PFSK-1 (cell line): ENCODE data around the gene GNAT2.

Experiments
- FOXP2 ChIP-seq: optimal IDR thresholded peaks from 2 replicates; pipeline ENCODE3; 2011; ENCODE audit warnings: borderline replicate concordance, control low read depth, inconsistent platforms; ENCODE audit not compliant: insufficient read depth; ENCODE audit errors: extremely low read length, extremely low read depth
- POLR2AphosphoS5 ChIP-seq: IDR thresholded peaks from 2 replicates; pipeline ENCODE4 v1.6.1; 2012; ENCODE audit warnings: low read depth, mild to moderate bottlenecking, control low read depth, low read length, moderate library complexity
- SIN3A ChIP-seq: IDR thresholded peaks from 2 replicates; pipeline ENCODE4 v1.6.1; 2012; ENCODE audit warnings: mild to moderate bottlenecking, low read length, moderate library complexity, borderline replicate concordance; ENCODE audit not compliant: insufficient read depth
- TAF1 ChIP-seq: IDR thresholded peaks from 2 replicates; pipeline ENCODE4 v1.6.1; 2012; ENCODE audit warnings: low read length, control low read depth, borderline replicate concordance; ENCODE audit not compliant: insufficient read depth

DNA sequence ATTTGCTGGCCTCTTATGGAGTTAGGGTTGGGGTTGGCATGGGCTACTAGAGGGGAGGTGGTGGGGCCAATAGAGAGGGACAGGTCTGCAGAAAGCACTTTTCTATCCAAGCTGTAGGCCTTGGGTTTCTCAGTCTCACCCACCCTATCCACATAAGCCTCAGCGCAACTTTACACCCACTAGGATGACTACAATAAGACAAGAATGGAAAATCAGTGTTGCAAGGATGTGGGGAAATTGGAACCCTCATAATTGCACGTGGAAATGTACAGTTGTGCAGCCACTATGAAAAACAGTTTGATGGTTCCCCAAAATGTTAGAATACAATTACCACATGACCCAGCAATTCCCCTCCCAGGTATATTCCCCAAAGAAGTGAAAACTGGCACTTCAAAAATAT is 22.4 kb upstream of the GNAT2 start:
- TF ChIP-seq FOXP2 = no peak
- TF ChIP-seq POLR2AphosphoS5 = no peak
- TF ChIP-seq TAF1 = no peak
- TF ChIP-seq SIN3A = no peak
